Endothelial cell of umbilical vein (primary cell): Measurements from ENCODE around the gene PRKAG2. TPM values are rescaled to one million over a fixed set of nuclear protein-coding genes. Genes with fewer than 3 reads are reported as not detected.

Source experiments
- BruUV-seq: library from RNA; stranded (reverse); fragments of 400-500 nt; replicated peaks from 2 replicates; lab custom pipeline; 2021; lab: Mats Ljungman, UMichigan
- CTCF ChIA-PET: fragments of 300-600, 350-600 bp; sonication (Branson Sonifier 250); formaldehyde crosslinking; loops from one replicate; lab custom pipeline; 2021; ENCODE audit warnings: antibody characterized with exemption, inconsistent platforms; lab: Charles Lee
- POLR2A ChIA-PET: fragments of 300-600, 350-600 bp; sonication (Branson Sonifier 250); formaldehyde crosslinking; loops from one replicate; lab custom pipeline; 2021; ENCODE audit warnings: antibody characterized with exemption, inconsistent platforms; lab: Charles Lee
- DNase-seq: peaks from one replicate; pipeline ENCODE4 v3.0.0-alpha.2; 2011; ENCODE audit warnings: low read depth, low spot score
- FAIRE-seq: peaks from 2 replicates; lab custom pipeline; 2011; peaks lifted over from hg19 to GRCh38; lab: Jason Lieb, UNC
- H2AFZ ChIP-seq: 2 replicates; pipeline ENCODE4 v1.6.0; 2012; ENCODE audit warnings: low read depth, low read length, control low read depth, inconsistent platforms
- H3K27ac ChIP-seq: 2 replicates; pipeline ENCODE4 v1.5.1; 2011; ENCODE audit warnings: low read depth, mild to moderate bottlenecking, control low read depth, low read length, moderate library complexity; ENCODE audit not compliant: insufficient read depth
- H3K27me3 ChIP-seq, 2 experiments: 2 replicates each; pipeline versions ENCODE4 v1.6.0 to v1.6.1; 2011; ENCODE audit warnings: low read length in 2 of 2, mixed read lengths in 1 of 2; ENCODE audit not compliant: control insufficient read depth in 2 of 2, insufficient read depth in 2 of 2
- H3K36me3 ChIP-seq, 2 experiments: 2 replicates in 1 of 2; 3 replicates in 1 of 2; pipeline ENCODE4 v1.5.1; 2011; ENCODE audit warnings: low read length in 2 of 2, mild to moderate bottlenecking in 1 of 2, moderate library complexity in 1 of 2; ENCODE audit not compliant: control insufficient read depth in 2 of 2, insufficient read depth in 2 of 2; ENCODE audit errors: extremely low read depth in 1 of 2
- H3K4me1 ChIP-seq: 3 replicates; pipeline ENCODE4 v1.5.1; 2011; ENCODE audit warnings: mild to moderate bottlenecking, low read length; ENCODE audit not compliant: control insufficient read depth, insufficient read depth; ENCODE audit errors: extremely low read depth
- H3K4me2 ChIP-seq: 2 replicates; pipeline ENCODE4 v1.6.1; 2011; ENCODE audit warnings: low read length, control low read depth, mixed read lengths; ENCODE audit not compliant: insufficient read depth
- H3K4me3 ChIP-seq, 3 experiments: fragments of 200-600 bp in 1 of 3; sonication (generic), shearing (Covaris generic) in 1 of 3; replicated peaks in 1 of 3; 2 replicates each; pipeline ENCODE4 v1.5.1; 2011 to 2016; ENCODE audit warnings: control low read depth in 3 of 3, low read length in 3 of 3, mild to moderate bottlenecking in 2 of 3, inconsistent platforms in 1 of 3, low read depth in 1 of 3, moderate library complexity in 1 of 3; ENCODE audit not compliant: insufficient read depth in 1 of 3
- H3K79me2 ChIP-seq: 2 replicates; pipeline ENCODE4 v1.6.0; 2012; ENCODE audit warnings: low read length, inconsistent platforms; ENCODE audit not compliant: control insufficient read depth, insufficient read depth
- H3K9ac ChIP-seq: replicated peaks from 2 replicates; pipeline ENCODE3; 2011; ENCODE audit warnings: low read length, control low read depth; ENCODE audit not compliant: insufficient read depth; ENCODE audit errors: extremely low read depth
- H3K9me1 ChIP-seq: replicated peaks from 3 replicates; pipeline ENCODE4 v1.6.0; 2011; ENCODE audit warnings: mild to moderate bottlenecking, low read length; ENCODE audit not compliant: control insufficient read depth, insufficient read depth; ENCODE audit errors: extremely low read depth
- H3K9me3 ChIP-seq: replicated peaks from 2 replicates; pipeline ENCODE4 v1.5.1; 2012; ENCODE audit warnings: low read length, inconsistent platforms; ENCODE audit not compliant: control insufficient read depth, insufficient read depth
- H4K20me1 ChIP-seq: replicated peaks from 2 replicates; pipeline ENCODE3; 2011; ENCODE audit warnings: mild to moderate bottlenecking, low read length; ENCODE audit not compliant: control insufficient read depth, insufficient read depth; ENCODE audit errors: extremely low read depth
- CTCF ChIP-seq, 2 donors: IDR thresholded peaks; 1 replicate in 1 of 2; 2 replicates in 1 of 2; pipeline ENCODE4 v1.5.1; 2011; ENCODE audit warnings: low read length in 2 of 2, mild to moderate bottlenecking in 2 of 2, moderate library complexity in 2 of 2, control low read depth in 1 of 2, inconsistent platforms in 1 of 2, low read depth in 1 of 2; ENCODE audit not compliant: insufficient read depth in 1 of 2; ENCODE audit errors: extremely low read depth in 1 of 2
- EZH2 ChIP-seq: IDR thresholded peaks from 2 replicates; pipeline ENCODE4 v1.6.1; 2012; ENCODE audit warnings: borderline replicate concordance, low read depth, mild to moderate bottlenecking, moderate library complexity, low read length, inconsistent platforms; ENCODE audit not compliant: severe bottlenecking
- FOS ChIP-seq: IDR thresholded peaks from 2 replicates; pipeline ENCODE4 v1.6.1; 2011; ENCODE audit warnings: mild to moderate bottlenecking, low read length, moderate library complexity, borderline replicate concordance; ENCODE audit not compliant: insufficient read depth
- JUN ChIP-seq: IDR thresholded peaks from 2 replicates; pipeline ENCODE4 v1.6.1; 2011; ENCODE audit warnings: borderline replicate concordance, low read depth; ENCODE audit not compliant: insufficient read length, insufficient read depth
- MAX ChIP-seq: IDR thresholded peaks from 2 replicates; pipeline ENCODE4 v1.6.1; 2011; ENCODE audit not compliant: insufficient read depth, insufficient read length
- MYC ChIP-seq: IDR thresholded peaks from one replicate; pipeline ENCODE4 v1.6.1; 2011; ENCODE audit warnings: mild to moderate bottlenecking, low read depth, low read length
- POLR2A ChIP-seq: IDR thresholded peaks from 2 replicates; pipeline ENCODE4 v1.6.1; 2012; ENCODE audit warnings: low read depth, mild to moderate bottlenecking, control low read depth, low read length
- POLR2AphosphoS5 ChIP-seq: IDR thresholded peaks from 2 replicates; pipeline ENCODE4 v1.6.1; 2012; ENCODE audit warnings: low read depth, mild to moderate bottlenecking, control low read depth, low read length, moderate library complexity; ENCODE audit not compliant: insufficient read depth
- dilution Hi-C: fragments of 300-500 bp; cut with MboI; formaldehyde crosslinking; loops from one replicate; pipeline ENCODE4 v1.15.0; 2019; ENCODE audit warnings: low sequenced_read_pairs; ENCODE audit not compliant: extremely low pct_ligation_motif_present
- intact Hi-C: fragments of 100-400 bp; cut with micrococcal nuclease; formaldehyde crosslinking; loops from one replicate; pipeline ENCODE4 v1.10.0; 2022
- polyA plus RNA-seq, 4 experiments: library from polyadenylated mRNA; depleted of rRNA in 3 of 4; stranded (reverse) in 3 of 4; unstranded in 1 of 4; fragments of >200 nt; gene quantifications; 2 replicates each; pipeline versions ENCODE4 v1.2.1 to v1.2.3, GENCODE V29; 2011 to 2012; ENCODE audit warnings: missing spikeins in 1 of 4
- total RNA-seq: library from RNA; stranded (reverse); gene quantifications from 2 replicates; pipeline ENCODE4 v1.2.3, GENCODE V29; 2021

The PRKAG2 gene
- total and polyA plus RNA-seq, 2 donors (not counting 3 experiments of a cell fraction or from before 2014, with no cell fraction given): 19.3 to 51.5 TPM

- dilution Hi-C loops: no loop called here
- BruUV-seq: no TSS peak
- H3K4me3 ChIP-seq: no peak overlapping the region
- ChIA-PET POLR2A (no interaction called here), CTCF (interaction anchor here (0.6 to 1.6 kb wide), 2 partner anchors 13 to 108 kb away, joined by 3 to 4 read pairs; no protein-coding TSS in a partner anchor)
- no peak overlapping the region for H2AFZ ChIP-seq
- intact Hi-C loops: no loop called here
- H3K27ac ChIP-seq: no peak overlapping the region
- peaks cover 17% of the 10 kb centered on the region for H3K4me1 ChIP-seq
- TF ChIP-seq POLR2A (no peak), MAX (no peak), MYC (no peak), JUN (no peak), CTCF (IDR thresholded peaks at IDR 0.05; ENCODE audit: extremely low read depth in 1 of 2, insufficient read depth in 1 of 2, low read depth in 1 of 2, low read length in 2 of 2) (no peak), EZH2 (no peak), POLR2AphosphoS5 (no peak), FOS (no peak)
- no peaks in the 10 kb centered on the region for H3K36me3 ChIP-seq
- H3K9me1 ChIP-seq: no peaks in the 10 kb centered on the region
- no peak overlapping the region for H3K4me2 ChIP-seq
- H3K9me3 ChIP-seq: no peaks in the 10 kb centered on the region
- H3K79me2 ChIP-seq: no peaks in the 10 kb centered on the region
- FAIRE-seq: no peak
- H4K20me1 ChIP-seq: no peaks in the 10 kb centered on the region
- DNase-seq: no peak
- no peaks in the 10 kb centered on the region for H3K27me3 ChIP-seq
- H3K9ac ChIP-seq: no peak overlapping the region
Observed at GRCh38 chr7:151732834-151733592, 143.9 kb downstream of the PRKAG2 start.
